ENCODE results near the gene STXBP1.
A peak's percentile ranks its signal among the peaks of the same experiment; 100 is the strongest.

Gene STXBP1

GRCh38 chr9:127715470-127716337, 103.6 kb downstream of the STXBP1 start, which contains the start of the genes PTRH1 and TTC16:
Gene PTRH1, minus strand, starts transcription at chr9:127715663. Its CDS starts 24 bp downstream, at chr9:127715639.
Gene TTC16, plus strand, starts transcription at chr9:127716079. Its CDS starts 67 bp downstream, at chr9:127716146.
- peak; percentile 99 for DNase-seq (ENCODE audit: low spot score)

DNA sequence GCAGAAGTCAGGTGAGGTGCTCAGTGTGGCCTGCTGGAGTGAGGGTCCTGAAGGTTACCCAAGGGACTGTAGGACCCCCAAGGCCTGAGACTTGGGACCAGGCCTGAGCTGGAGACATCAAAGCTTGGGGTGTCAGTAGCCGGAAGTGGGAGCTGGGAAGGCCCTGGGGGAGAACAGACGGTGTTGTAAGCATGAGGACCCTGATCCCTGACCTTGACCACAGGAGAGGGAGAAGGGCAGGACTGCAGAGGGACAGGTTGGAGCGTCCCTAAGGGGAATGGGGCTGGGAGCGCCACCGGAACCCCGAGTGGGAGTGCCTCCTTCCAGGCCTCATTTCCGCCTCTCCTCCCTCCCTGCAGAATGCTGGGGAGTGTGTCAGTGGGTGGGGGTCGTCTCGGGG, 104.3 kb downstream of the STXBP1 start:
- no peak for DNase-seq (ENCODE audit: low spot score)

GRCh38 chr9:127717766-127718165, 105.7 kb downstream of the STXBP1 start:
- DNase-seq (ENCODE audit: low spot score): no peak

GRCh38 chr9:127720031-127720864, 108.2 kb downstream of the STXBP1 start:
- no peak for DNase-seq (ENCODE audit: low spot score)

DNA sequence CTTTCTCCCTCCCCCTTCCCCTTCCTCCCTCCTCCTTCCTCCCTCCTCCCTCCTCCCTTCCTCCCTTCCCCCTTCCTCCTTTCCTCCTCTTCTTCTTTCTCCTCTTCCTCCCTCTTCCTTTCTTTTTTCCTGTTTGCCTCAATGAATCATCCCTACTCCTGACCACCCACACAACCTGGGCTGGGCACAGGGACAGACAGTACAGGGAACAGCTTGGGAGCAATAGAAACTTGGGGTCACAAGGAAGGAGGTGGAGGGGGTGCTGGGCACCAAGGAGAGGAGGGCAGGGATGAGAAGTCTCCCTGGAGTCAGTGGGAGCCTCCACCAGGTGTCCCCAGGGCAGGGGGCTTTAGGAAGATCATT, 108.8 kb downstream of the STXBP1 start:
- DNase-seq (ENCODE audit: low spot score): no peak

- DNase-seq (ENCODE audit: low spot score): no peak
These were observed 109.3 kb downstream of the STXBP1 start for GRCh38 chr9:127721391-127721821.

DNA sequence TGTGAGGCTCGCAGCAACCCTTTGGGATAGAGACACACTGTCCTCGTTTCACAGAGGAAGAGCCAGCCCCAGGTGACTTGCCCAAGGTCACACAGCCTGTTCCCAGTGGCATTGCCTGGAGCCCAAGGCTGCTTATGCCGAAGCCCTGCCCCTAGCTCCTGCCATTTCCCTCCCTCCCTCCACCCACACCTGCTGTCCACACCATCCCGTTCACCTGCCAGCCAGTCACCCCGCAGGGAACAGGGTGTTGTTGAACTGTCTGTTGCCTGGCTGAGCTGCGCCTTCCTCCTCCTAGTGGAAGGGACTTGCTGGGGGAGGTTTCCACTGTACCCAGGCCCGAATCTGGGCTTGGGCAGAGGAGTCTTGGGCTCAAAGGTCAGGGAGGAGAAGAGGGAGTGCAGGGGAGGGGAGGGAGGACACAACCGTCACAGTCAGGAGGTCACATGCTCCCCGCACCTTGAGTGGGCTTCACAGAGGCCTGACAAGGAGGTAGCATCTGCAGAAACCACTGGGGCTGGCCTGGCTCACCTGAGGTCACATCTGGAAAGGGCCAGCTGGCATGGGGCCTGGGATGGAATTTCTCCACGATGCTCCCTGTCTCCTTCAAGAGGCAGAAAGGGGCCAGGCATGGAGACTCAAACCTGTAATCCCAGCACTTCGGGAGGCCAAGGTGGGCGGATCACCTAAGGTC, 110.1 kb downstream of the STXBP1 start:
- DNase-seq (ENCODE audit: low spot score): no peak

DNA sequence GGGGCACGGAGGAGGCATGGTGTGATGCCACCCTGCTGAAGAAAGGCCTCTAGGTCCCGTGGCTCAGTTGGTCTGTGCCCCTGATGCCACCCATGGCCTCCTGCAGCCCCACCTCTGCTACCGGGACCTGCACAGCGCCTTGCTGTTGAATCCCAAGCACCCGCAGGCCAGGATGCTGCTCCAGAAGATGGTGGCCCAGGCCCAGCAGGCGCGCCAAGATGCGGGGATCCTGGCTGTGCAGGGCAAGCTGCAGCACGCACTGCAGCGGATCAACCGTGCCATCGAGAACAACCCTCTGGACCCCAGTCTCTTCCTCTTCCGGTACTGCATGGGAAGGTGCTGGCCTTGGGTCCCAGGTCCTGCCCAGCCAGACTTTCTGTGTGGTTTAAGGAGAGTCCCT, 110.9 kb downstream of the STXBP1 start:
- no peak for DNase-seq (ENCODE audit: low spot score)

GRCh38 chr9:127723444-127723843, 111.4 kb downstream of the STXBP1 start:
- peak; percentile 86 for DNase-seq (ENCODE audit: low spot score)

DNA sequence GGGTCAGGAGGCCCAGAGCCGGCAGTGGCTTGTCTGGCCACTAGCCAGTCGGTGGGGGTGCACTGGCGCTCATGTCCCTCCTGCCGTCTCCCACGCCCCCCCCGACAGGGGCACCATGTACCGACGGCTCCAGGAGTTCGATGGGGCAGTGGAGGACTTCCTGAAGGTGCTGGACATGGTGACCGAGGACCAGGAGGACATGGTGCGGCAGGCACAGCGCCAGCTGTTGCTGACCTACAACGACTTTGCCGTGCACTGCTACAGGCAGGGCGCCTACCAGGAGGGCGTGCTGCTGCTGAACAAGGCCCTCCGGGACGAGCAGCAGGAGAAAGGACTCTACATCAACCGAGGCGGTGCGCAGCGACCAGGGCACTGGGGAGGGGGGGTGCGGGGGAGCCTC, 111.9 kb downstream of the STXBP1 start:
- DNase-seq (ENCODE audit: low spot score): no peak

- no peak for DNase-seq (ENCODE audit: low spot score)
These were observed 114.8 kb downstream of the STXBP1 start for GRCh38 chr9:127726871-127727270.

- no peak for DNase-seq (ENCODE audit: low spot score)
These were observed 116.7 kb downstream of the STXBP1 start for GRCh38 chr9:127728808-127729207.

GRCh38 chr9:127729522-127730256, 117.6 kb downstream of the STXBP1 start:
- no peak for DNase-seq (ENCODE audit: low spot score)

GRCh38 chr9:127730262-127730661, 118.2 kb downstream of the STXBP1 start:
- DNase-seq (ENCODE audit: low spot score): no peak

- DNase-seq (ENCODE audit: low spot score): no peak
These were observed 118.8 kb downstream of the STXBP1 start for GRCh38 chr9:127730799-127731410.

DNA sequence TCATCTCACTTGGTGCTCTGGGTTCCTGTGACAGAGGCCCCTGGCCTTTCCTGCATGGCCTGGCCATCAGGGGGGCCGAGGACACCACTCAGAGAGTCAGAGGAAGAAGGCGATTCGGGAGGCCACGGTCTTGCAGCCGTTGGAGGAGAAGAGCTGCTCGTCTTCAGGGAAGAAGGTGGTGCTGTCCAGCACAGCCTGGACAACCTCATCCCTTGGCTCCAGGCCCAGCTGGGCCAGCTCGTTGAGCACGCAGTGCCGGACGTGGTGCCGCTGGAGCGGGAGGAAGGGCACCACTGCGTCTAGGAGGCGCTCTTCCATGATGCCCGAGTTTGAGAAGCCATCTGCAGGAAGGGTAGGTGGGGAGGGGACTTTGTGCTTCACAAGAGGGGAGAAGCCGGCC, 119.9 kb downstream of the STXBP1 start:
- no peak for DNase-seq (ENCODE audit: low spot score)

DNA sequence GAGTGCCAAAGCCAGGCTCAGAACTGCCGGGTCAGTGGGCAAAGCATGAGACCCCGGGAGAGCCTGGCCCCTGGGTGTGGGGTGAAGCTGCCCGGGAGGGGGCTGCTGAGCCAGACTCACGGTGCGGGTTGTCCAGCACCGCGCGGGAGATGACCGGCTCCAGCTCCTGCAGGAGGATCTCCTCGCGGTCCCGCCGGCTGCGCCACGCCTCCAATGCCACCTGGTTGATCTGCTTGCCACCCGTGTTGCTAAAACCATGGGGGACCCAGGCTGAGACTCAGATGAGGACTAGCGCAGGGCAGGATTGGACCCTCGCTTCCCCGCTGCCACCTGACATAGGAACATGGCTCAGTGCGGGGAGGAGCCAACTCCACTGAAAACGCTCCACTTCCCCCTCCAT, 120.4 kb downstream of the STXBP1 start:
- DNase-seq (ENCODE audit: low spot score): no peak

- DNase-seq (ENCODE audit: low spot score): no peak
These were observed 121.5 kb downstream of the STXBP1 start for GRCh38 chr9:127733614-127734013.

DNA sequence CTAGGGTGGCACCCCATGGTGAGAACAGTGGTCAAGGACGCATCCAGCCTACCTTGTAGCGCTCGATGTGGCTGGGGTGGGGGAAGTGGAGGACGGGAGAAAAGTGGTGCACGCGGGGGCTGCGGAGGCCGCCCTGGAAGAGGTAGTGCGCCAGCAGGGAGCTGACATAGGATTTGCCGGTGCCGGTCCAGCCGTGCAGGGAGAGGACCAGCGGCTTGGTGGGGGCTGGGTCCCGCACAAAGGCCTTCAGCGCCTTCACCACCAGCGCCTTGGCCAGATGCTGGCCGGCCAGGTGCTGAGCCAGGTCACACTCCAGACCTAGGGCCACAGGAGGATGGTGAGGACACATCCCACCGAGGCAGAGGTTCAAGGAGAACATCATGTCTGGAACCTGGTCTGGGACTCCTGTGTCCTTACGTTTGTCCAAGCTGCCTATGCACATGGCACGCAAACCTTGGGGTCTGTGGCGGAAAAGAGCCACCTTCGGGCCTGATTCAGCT, 122.2 kb downstream of the STXBP1 start:
- DNase-seq (ENCODE audit: low spot score): no peak

DNA sequence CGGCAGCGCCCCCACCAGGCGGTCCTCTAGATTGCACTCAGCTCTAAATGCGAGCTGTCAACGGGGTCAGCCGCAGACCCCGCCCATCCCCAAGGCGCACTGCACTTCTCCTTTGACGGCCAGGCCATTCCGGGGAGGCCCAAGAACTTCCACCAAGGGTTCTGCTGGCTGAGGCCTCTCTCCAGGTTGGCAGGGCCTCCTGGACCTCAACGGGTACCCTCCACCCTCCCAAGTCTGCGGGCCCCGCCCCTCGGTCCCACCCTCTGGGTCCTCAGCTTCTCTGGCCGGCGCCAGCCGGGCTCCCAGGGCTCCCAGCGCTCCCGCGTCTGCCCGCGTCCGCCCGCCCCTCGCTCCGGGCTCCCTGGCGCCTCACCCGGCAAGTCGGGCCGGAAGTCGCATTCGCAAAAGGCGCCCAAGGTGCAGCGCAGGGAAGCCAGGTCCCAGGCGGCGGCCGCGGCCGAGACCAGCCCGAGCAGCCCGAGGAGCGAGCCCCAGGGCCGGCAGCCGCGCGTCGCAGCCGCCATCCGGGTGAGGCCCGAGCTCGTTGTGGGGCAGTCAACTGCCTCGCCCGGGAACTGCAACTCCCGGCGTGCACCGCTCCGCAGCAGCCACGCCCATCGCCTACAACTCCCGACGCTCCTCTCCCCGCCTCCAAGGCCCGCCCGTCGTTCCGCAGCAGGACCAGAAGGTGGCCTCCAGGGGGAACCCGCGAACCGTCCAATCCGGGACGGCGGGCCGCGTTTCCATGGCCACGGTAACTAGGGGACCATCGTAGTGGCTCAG, 122.9 kb downstream of the STXBP1 start, which contains the start of gene TOR2A:
Gene TOR2A, minus strand, starts transcription at position 548 of the 783 bp plus-strand sequence. Its CDS starts 24 bp downstream, at position 524.
- DNase-seq (ENCODE audit: low spot score): peak; percentile 97

Measured in AG20443 (cell line).